ENCODE data around the gene ATP8B3. TPM values are rescaled to one million over a fixed set of nuclear protein-coding genes. Genes with fewer than 3 reads are reported as not detected.

Gene ATP8B3
- total RNA-seq, 2 experiments from 2014 or later: 7.9 to 8.4 TPM

GRCh38 chr19:1832046-1832663 lies 20.1 kb upstream of the ATP8B3 start:
- ChIA-PET POLR2A (interaction anchor here (1.1 kb wide), 1 partner anchor 40 kb away, joined by 5 read pairs; no protein-coding TSS in a partner anchor), CTCF (interaction anchor here (0.7 to 2.0 kb wide), 2 partner anchors 10 to 189 kb away, joined by 3 to 7 read pairs; no protein-coding TSS in a partner anchor)
- ATAC-seq (no peak), DNase-seq (no peak)
- no peaks in the 10 kb centered on the region for H3K9me3 Mint-ChIP-seq (ENCODE audit: low read depth)
- no peak overlapping the region for H3K4me3 Mint-ChIP-seq
- peaks cover 2% of the 10 kb centered on the region for H3K36me3 Mint-ChIP-seq (ENCODE audit: low read depth)
- H3K27ac Mint-ChIP-seq: no peak overlapping the region
- H3K27me3 Mint-ChIP-seq: no peaks in the 10 kb centered on the region
- intact Hi-C loops (cut with DNase I, micrococcal nuclease): no loop called here
- peaks cover 2% of the 10 kb centered on the region for H3K4me1 Mint-ChIP-seq

GRCh38 chr19:1830978-1831377 lies 18.9 kb upstream of the ATP8B3 start:
- intact Hi-C loops (cut with DNase I, micrococcal nuclease): no loop called here
- H3K9me3 Mint-ChIP-seq (ENCODE audit: low read depth): no peaks in the 10 kb centered on the region
- no peak overlapping the region for H3K4me3 Mint-ChIP-seq
- H3K27ac Mint-ChIP-seq: no peak overlapping the region
- ChIA-PET CTCF (interaction anchor here (0.6 to 0.8 kb wide), 2 partner anchors 19 to 591 kb away, joined by 3 to 4 read pairs; no protein-coding TSS in a partner anchor), POLR2A (no interaction called here)
- DNase-seq (no peak), ATAC-seq (no peak)
- no peaks in the 10 kb centered on the region for H3K27me3 Mint-ChIP-seq
- H3K36me3 Mint-ChIP-seq (ENCODE audit: low read depth): peaks cover 4% of the 10 kb centered on the region
- peaks cover under 1% of the 10 kb centered on the region for H3K4me1 Mint-ChIP-seq

GRCh38 chr19:1830568-1830967 lies 18.5 kb upstream of the ATP8B3 start:
- intact Hi-C loops (cut with DNase I, micrococcal nuclease): no loop called here
- no peak overlapping the region for H3K4me3 Mint-ChIP-seq
- H3K4me1 Mint-ChIP-seq: no peaks in the 10 kb centered on the region
- ATAC-seq: no peak
- ChIA-PET POLR2A (no interaction called here), CTCF (interaction anchor here (0.8 to 1.9 kb wide), 3 partner anchors 7 to 40 kb away, joined by 3 to 5 read pairs (median 4); no protein-coding TSS in a partner anchor)
- no peak for DNase-seq
- no peak overlapping the region for H3K27ac Mint-ChIP-seq
- H3K36me3 Mint-ChIP-seq (ENCODE audit: low read depth): peaks cover 7% of the 10 kb centered on the region
- no peaks in the 10 kb centered on the region for H3K9me3 Mint-ChIP-seq (ENCODE audit: low read depth)
- H3K27me3 Mint-ChIP-seq: no peaks in the 10 kb centered on the region

GRCh38 chr19:1829958-1830357 lies 17.9 kb upstream of the ATP8B3 start:
- ChIA-PET CTCF (interaction anchor here (0.6 to 1.9 kb wide), 4 partner anchors 8 to 40 kb away, joined by 3 to 5 read pairs (median 4); no protein-coding TSS in a partner anchor), POLR2A (interaction anchor here (0.6 kb wide), 1 partner anchor 13 kb away, joined by 7 read pairs; no protein-coding TSS in a partner anchor)
- no peaks in the 10 kb centered on the region for H3K9me3 Mint-ChIP-seq (ENCODE audit: low read depth)
- no peak for ATAC-seq
- H3K27ac Mint-ChIP-seq: no peak overlapping the region
- H3K27me3 Mint-ChIP-seq: no peaks in the 10 kb centered on the region
- H3K36me3 Mint-ChIP-seq (ENCODE audit: low read depth): peaks cover 7% of the 10 kb centered on the region
- intact Hi-C loops (cut with DNase I, micrococcal nuclease): no loop called here
- H3K4me3 Mint-ChIP-seq: no peak overlapping the region
- no peaks in the 10 kb centered on the region for H3K4me1 Mint-ChIP-seq
- DNase-seq: no peak

GRCh38 chr19:1828279-1829238 lies 16.5 kb upstream of the ATP8B3 start:
- POLR2A ChIA-PET: no interaction called here
- DNase-seq: no peak
- Mint-ChIP-seq H3K36me3 (ENCODE audit: low read depth) (peaks cover 11% of the 10 kb centered on the region), H3K4me3 (no peak overlapping the region), H3K4me1 (no peaks in the 10 kb centered on the region), H3K9me3 (ENCODE audit: low read depth) (no peaks in the 10 kb centered on the region), H3K27me3 (no peaks in the 10 kb centered on the region), H3K27ac (no peak overlapping the region)
- intact Hi-C loops (cut with DNase I, micrococcal nuclease): no loop called here
- ATAC-seq: no peak
- CTCF ChIA-PET: interaction anchor here (1.4 to 1.9 kb wide), 2 partner anchors 9 to 48 kb away, joined by 4 to 5 read pairs; no protein-coding TSS in a partner anchor

- CTCF ChIA-PET: interaction anchor here (1.1 to 2.6 kb wide), 3 partner anchors 8 to 344 kb away, joined by 3 to 25 read pairs (median 9); no protein-coding TSS in a partner anchor
These were observed 15.6 kb upstream of the ATP8B3 start for GRCh38 chr19:1827566-1828278.

GRCh38 chr19:1826557-1827521 lies 14.8 kb upstream of the ATP8B3 start:
- no peak overlapping the region for H3K4me3 Mint-ChIP-seq
- CTCF ChIA-PET: interaction anchor here (0.7 to 2.6 kb wide), 17 partner anchors 9 to 345 kb away, joined by 3 to 25 read pairs (median 4); no protein-coding TSS in a partner anchor
- H3K36me3 Mint-ChIP-seq (ENCODE audit: low read depth): peaks cover 16% of the 10 kb centered on the region
- H3K9me3 Mint-ChIP-seq (ENCODE audit: low read depth): no peaks in the 10 kb centered on the region
- H3K27ac Mint-ChIP-seq: no peak overlapping the region
- H3K4me1 Mint-ChIP-seq: no peaks in the 10 kb centered on the region
- ATAC-seq (peak; percentile 18), DNase-seq (peak; percentile 12)
- intact Hi-C loops (cut with DNase I, micrococcal nuclease): loop anchor here in 1 of 2 experiments (2.0 kb wide), 1 partner anchor 38 kb away; no protein-coding TSS in a partner anchor
- POLR2A ChIA-PET: interaction anchor here (0.9 kb wide), 1 partner anchor 50 kb away, joined by 6 read pairs; no protein-coding TSS in a partner anchor
- no peaks in the 10 kb centered on the region for H3K27me3 Mint-ChIP-seq

More at GRCh38 chr19:1827566-1828278, 15.6 kb upstream of the ATP8B3 start:
- POLR2A ChIA-PET: no interaction called here
- H3K27ac Mint-ChIP-seq: no peak overlapping the region
- DNase-seq (no peak), ATAC-seq (no peak)
- H3K4me1 Mint-ChIP-seq: no peaks in the 10 kb centered on the region
- intact Hi-C loops (cut with DNase I, micrococcal nuclease): loop anchor here in 1 of 2 experiments (2.0 kb wide), 1 partner anchor 39 kb away; no protein-coding TSS in a partner anchor
- no peaks in the 10 kb centered on the region for H3K27me3 Mint-ChIP-seq
- H3K36me3 Mint-ChIP-seq (ENCODE audit: low read depth): peaks cover 14% of the 10 kb centered on the region
- H3K4me3 Mint-ChIP-seq: no peak overlapping the region
- no peaks in the 10 kb centered on the region for H3K9me3 Mint-ChIP-seq (ENCODE audit: low read depth)

- Mint-ChIP-seq H3K27me3 (no peaks in the 10 kb centered on the region), H3K9me3 (ENCODE audit: low read depth) (no peaks in the 10 kb centered on the region), H3K4me3 (no peak overlapping the region), H3K27ac (no peak overlapping the region), H3K4me1 (no peaks in the 10 kb centered on the region), H3K36me3 (ENCODE audit: low read depth) (peaks cover 17% of the 10 kb centered on the region)
- intact Hi-C loops (cut with DNase I, micrococcal nuclease): loop anchor here in 1 of 2 experiments (2.0 kb wide), 1 partner anchor 37 kb away; no protein-coding TSS in a partner anchor
- CTCF ChIA-PET: interaction anchor here (0.7 to 2.6 kb wide), 18 partner anchors 10 to 262 kb away, joined by 3 to 25 read pairs (median 4); no protein-coding TSS in a partner anchor
- DNase-seq (peak; percentile 86), ATAC-seq (peak; percentile 90)
- POLR2A ChIA-PET: interaction anchor here (0.8 to 0.9 kb wide), 2 partner anchors 19 to 50 kb away, joined by 5 to 6 read pairs; no protein-coding TSS in a partner anchor
These were observed 14.0 kb upstream of the ATP8B3 start for GRCh38 chr19:1825909-1826556.

- no peaks in the 10 kb centered on the region for H3K4me1 Mint-ChIP-seq
- intact Hi-C loops (cut with DNase I, micrococcal nuclease): no loop called here
- H3K36me3 Mint-ChIP-seq (ENCODE audit: low read depth): peaks cover 21% of the 10 kb centered on the region
- H3K27me3 Mint-ChIP-seq: no peaks in the 10 kb centered on the region
- ATAC-seq: no peak
- H3K9me3 Mint-ChIP-seq (ENCODE audit: low read depth): no peaks in the 10 kb centered on the region
- no peak overlapping the region for H3K27ac Mint-ChIP-seq
- ChIA-PET CTCF (interaction anchor here (0.6 to 1.0 kb wide), 3 partner anchors 29 to 59 kb away, joined by 3 to 4 read pairs (median 3); no protein-coding TSS in a partner anchor), POLR2A (no interaction called here)
- H3K4me3 Mint-ChIP-seq: no peak overlapping the region
- no peak for DNase-seq
These were observed 12.2 kb upstream of the ATP8B3 start for GRCh38 chr19:1824252-1824622.
